Calu3 (cell line): Measurements from ENCODE around the gene VAMP5. TPM values are rescaled to one million over a fixed set of nuclear protein-coding genes. Genes with fewer than 3 reads are reported as not detected.
"Not testable (repeated sequence)": the region's sequence is repeated elsewhere in the genome, so short reads cannot be mapped to it uniquely, and the experiment has no call there.

Source experiments
- BruUV-seq: library from RNA; stranded (reverse); fragments of 400-500 nt; replicated peaks from 2 replicates; lab custom pipeline; 2021; lab: Mats Ljungman, UMichigan
- CTCF ChIA-PET: fragments of 300-600 bp; sonication (Branson Sonifier 250); formaldehyde crosslinking; loops from one replicate; lab custom pipeline; 2022; ENCODE audit warnings: antibody characterized with exemption; lab: Charles Lee
- DNase-seq: peaks from one replicate; pipeline ENCODE4 v3.0.0; 2022
- H3K27ac Mint-ChIP-seq: one replicate; pipeline ENCODE4 v1.8.0; 2022; ENCODE audit warnings: mixed read lengths; ENCODE audit not compliant: unreplicated experiment
- H3K27me3 Mint-ChIP-seq: one replicate; pipeline ENCODE4 v1.8.0; 2022; ENCODE audit warnings: mixed read lengths; ENCODE audit not compliant: unreplicated experiment
- H3K36me3 Mint-ChIP-seq: one replicate; pipeline ENCODE4 v1.8.0; 2022; ENCODE audit warnings: mild to moderate bottlenecking, moderate library complexity, mixed read lengths; ENCODE audit not compliant: insufficient read depth, unreplicated experiment
- H3K4me1 Mint-ChIP-seq: one replicate; pipeline ENCODE4 v1.8.0; 2022; ENCODE audit warnings: mild to moderate bottlenecking, low read depth, mixed read lengths; ENCODE audit not compliant: unreplicated experiment
- H3K4me3 Mint-ChIP-seq: one replicate; pipeline ENCODE4 v1.8.0; 2022; ENCODE audit warnings: mild to moderate bottlenecking, low read depth, moderate library complexity, mixed read lengths; ENCODE audit not compliant: unreplicated experiment
- H3K9me3 Mint-ChIP-seq: one replicate; pipeline ENCODE4 v1.8.0; 2022; ENCODE audit warnings: low read depth, mixed read lengths; ENCODE audit not compliant: unreplicated experiment
- CTCF ChIP-seq: fragments of 200-600 bp; IDR thresholded peaks from one replicate; pipeline ENCODE4 v1.8.0; 2022; ENCODE audit warnings: antibody characterized with exemption; ENCODE audit not compliant: unreplicated experiment
- intact Hi-C: fragments of 100-400 bp; cut with micrococcal nuclease; formaldehyde crosslinking; loops from one replicate; pipeline ENCODE4 v1.10.0; 2022; ENCODE audit not compliant: unreplicated experiment
- total RNA-seq: library from RNA; stranded (reverse); gene quantifications from 2 replicates; pipeline ENCODE4 v1.2.3, GENCODE V29; 2022

Gene VAMP5
- total RNA-seq, 1 experiment from 2014 or later, result 10.0 TPM

GRCh38 chr2:85600235-85600575 is 16.0 kb downstream of the VAMP5 start:
- intact Hi-C loops, result no loop called here
- Mint-ChIP-seq H3K4me1 (peaks cover 8% of the 10 kb centered on the region), H3K4me3 (no peak overlapping the region), H3K27me3 (no peaks in the 10 kb centered on the region), H3K36me3 (peaks cover 71% of the 10 kb centered on the region), H3K27ac (no peak overlapping the region), H3K9me3 (no peaks in the 10 kb centered on the region)
- BruUV-seq, result no TSS peak
- DNase-seq, result no peak
- CTCF ChIA-PET, result no interaction called here
- TF ChIP-seq CTCF, result no peak

GRCh38 chr2:85600951-85601770 is 16.9 kb downstream of the VAMP5 start:
- no peak for DNase-seq
- Mint-ChIP-seq H3K27ac (peak overlapping the region; percentile 63), H3K4me1 (peaks cover 8% of the 10 kb centered on the region), H3K4me3 (peak overlapping the region; percentile 92), H3K9me3 (no peaks in the 10 kb centered on the region), H3K27me3 (no peaks in the 10 kb centered on the region), H3K36me3 (peaks cover 71% of the 10 kb centered on the region)
- intact Hi-C loops, result no loop called here
- TSS peak; percentile 16 for BruUV-seq
- no peak for TF ChIP-seq CTCF
- CTCF ChIA-PET, result interaction anchor here (0.7 kb wide), 1 partner anchor 8 kb away, joined by 4 read pairs; no protein-coding TSS in a partner anchor

- Mint-ChIP-seq H3K4me3 (peak overlapping the region; percentile 92), H3K27me3 (no peaks in the 10 kb centered on the region), H3K27ac (peak overlapping the region; percentile 63), H3K9me3 (no peaks in the 10 kb centered on the region), H3K36me3 (peaks cover 68% of the 10 kb centered on the region), H3K4me1 (peaks cover 8% of the 10 kb centered on the region)
- peak; percentile 60 for DNase-seq
- CTCF ChIA-PET, result interaction anchor here (0.7 kb wide), 1 partner anchor 9 kb away, joined by 4 read pairs; no protein-coding TSS in a partner anchor
- no peak for TF ChIP-seq CTCF
- intact Hi-C loops, result no loop called here
- BruUV-seq, result no TSS peak
Observed at GRCh38 chr2:85601771-85602475, 17.7 kb downstream of the VAMP5 start.

- no TSS peak for BruUV-seq
Observed at GRCh38 chr2:85602476-85603234, 18.4 kb downstream of the VAMP5 start, which contains the start of gene TMEM150A. Gene TMEM150A, minus strand, starts transcription at chr2:85602698. Its CDS starts 750 bp downstream, at chr2:85601948.

GRCh38 chr2:85604133-85604444 is 19.9 kb downstream of the VAMP5 start:
- BruUV-seq, DNase-seq, H3K4me1 Mint-ChIP-seq, H3K9me3 Mint-ChIP-seq, intact Hi-C loops, H3K27me3 Mint-ChIP-seq: not testable (repeated sequence)
- CTCF ChIA-PET, result interaction anchor here (1.8 kb wide), 1 partner anchor 9 kb away, joined by 6 read pairs; the partner anchor contains the start of gene RNF181
- H3K4me3 Mint-ChIP-seq, result peak overlapping the region; percentile 92
- H3K27ac Mint-ChIP-seq, result peak overlapping the region; percentile 56
- H3K36me3 Mint-ChIP-seq, result peaks cover 65% of the 10 kb centered on the region

More at GRCh38 chr2:85602476-85603234, 18.4 kb downstream of the VAMP5 start, which contains the start of gene TMEM150A:
- peak within 1 kb of the TSS; percentile 92 for H3K4me3 Mint-ChIP-seq
- H3K27ac Mint-ChIP-seq, result peak within 1 kb of the TSS; percentile 92
- CTCF ChIA-PET, result interaction anchor here (0.5 to 1.0 kb wide), 2 partner anchors 14 to 243 kb away, joined by 7 to 10 read pairs; partner anchors contain the start of gene USP39
- TF ChIP-seq CTCF, result no peak
- H3K4me1 Mint-ChIP-seq, result peaks cover 8% of the 10 kb centered on the region
- no peaks in the 10 kb centered on the region for H3K27me3 Mint-ChIP-seq
- H3K36me3 Mint-ChIP-seq, result peaks cover 67% of the 10 kb centered on the region
- intact Hi-C loops, result no loop called here
- DNase-seq, result peak; percentile 95
- no peaks in the 10 kb centered on the region for H3K9me3 Mint-ChIP-seq
